Stimulated activated CD8-positive, alpha-beta memory T cell treated with anti-CD3 and anti-CD28 coated beads, Interleukin-12 subunit alpha, Interleukin-12 subunit beta, amount 100 ng/mL, for 24 hours (primary cell): ENCODE data around the gene COL5A1.

Source experiments
- DNase-seq: peaks from one replicate; pipeline ENCODE4 v3.0.0-alpha.2; 2020; ENCODE audit errors: extremely low read depth

The COL5A1 gene

GRCh38 chr9:134741846-134742245 lies 100.2 kb downstream of the COL5A1 start:
- DNase-seq: no peak

DNA sequence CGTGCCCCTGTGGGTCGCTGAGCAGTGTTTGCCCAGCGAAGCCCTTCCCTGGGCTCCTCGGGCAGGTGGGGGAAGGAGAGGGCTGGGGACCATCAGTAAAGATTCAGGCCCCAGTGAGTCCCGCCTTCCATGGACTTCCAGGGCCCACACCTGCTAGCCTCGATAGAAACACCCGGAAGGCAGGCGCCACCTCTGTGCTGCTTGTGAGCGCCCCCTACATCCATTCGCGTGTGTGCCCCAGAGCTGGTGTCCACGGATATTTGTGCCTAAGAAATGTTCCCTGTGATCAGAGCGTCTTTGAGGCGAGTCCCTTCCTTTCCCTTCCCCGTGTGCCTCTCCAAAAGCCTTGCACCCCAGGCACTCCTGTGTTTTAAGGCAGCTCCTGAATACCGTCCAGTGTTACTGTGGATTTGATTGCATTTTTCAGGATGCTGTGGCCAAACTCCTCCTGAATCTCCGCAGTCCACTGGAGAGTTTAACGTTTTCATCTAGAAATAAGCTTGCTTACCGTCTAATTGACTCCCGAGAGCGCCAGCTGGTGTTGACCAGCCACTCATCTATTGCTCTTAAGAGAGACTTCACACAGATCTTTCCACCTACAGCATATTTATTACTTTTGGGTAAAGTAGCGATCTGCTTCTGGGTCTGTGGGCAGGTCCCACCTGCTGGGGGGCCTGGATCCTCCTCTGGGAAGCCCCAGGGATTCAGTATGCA lies 101.4 kb downstream of the COL5A1 start:
- no peak for DNase-seq

GRCh38 chr9:134743853-134744252 lies 102.2 kb downstream of the COL5A1 start:
- no peak for DNase-seq

DNA sequence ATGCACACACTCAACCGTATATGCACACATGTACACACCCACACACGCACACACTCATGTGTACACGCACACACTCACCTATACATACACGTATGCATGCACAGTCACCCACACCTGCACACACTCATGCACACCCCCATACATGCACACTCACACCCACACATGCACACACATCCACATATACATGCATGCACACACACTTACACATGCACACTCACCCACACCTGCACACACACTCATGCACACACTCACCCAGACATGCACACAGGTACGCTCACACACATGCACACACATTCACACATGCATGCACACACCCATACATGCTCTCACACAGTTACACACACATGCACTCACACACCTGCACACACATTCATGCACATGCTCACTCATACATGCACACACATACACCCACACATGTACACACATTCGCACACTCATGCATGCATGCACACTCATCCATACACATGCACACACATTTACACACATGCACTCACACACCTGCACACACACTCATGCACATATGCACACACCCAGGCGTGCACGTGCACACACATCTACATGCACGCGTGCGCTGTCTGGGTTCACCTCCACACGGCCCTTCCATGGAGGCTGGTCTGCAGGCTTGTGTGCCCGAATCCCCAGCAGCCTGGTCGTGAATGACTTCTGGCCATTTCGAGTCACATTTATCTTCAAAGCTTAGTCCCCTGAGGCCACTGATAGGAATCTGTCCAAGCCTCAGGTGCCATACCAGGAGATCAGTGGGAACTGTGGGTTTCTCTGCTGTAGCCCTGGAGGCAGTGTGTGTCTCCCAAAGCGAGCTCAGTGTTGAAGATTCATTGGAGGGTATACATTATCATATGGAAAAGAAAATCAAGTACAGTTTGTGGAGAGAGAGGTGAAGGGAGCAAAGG lies 103.0 kb downstream of the COL5A1 start:
- DNase-seq: no peak

- DNase-seq: no peak
Observed at GRCh38 chr9:134747951-134748489, 106.4 kb downstream of the COL5A1 start.

GRCh38 chr9:134748591-134748990 lies 107.0 kb downstream of the COL5A1 start:
- no peak for DNase-seq

GRCh38 chr9:134750450-134751155 lies 109.0 kb downstream of the COL5A1 start:
- DNase-seq: no peak

GRCh38 chr9:134751622-134752021 lies 110.0 kb downstream of the COL5A1 start:
- DNase-seq: no peak

- DNase-seq: no peak
Observed at GRCh38 chr9:134752471-134753168, 111.0 kb downstream of the COL5A1 start.

DNA sequence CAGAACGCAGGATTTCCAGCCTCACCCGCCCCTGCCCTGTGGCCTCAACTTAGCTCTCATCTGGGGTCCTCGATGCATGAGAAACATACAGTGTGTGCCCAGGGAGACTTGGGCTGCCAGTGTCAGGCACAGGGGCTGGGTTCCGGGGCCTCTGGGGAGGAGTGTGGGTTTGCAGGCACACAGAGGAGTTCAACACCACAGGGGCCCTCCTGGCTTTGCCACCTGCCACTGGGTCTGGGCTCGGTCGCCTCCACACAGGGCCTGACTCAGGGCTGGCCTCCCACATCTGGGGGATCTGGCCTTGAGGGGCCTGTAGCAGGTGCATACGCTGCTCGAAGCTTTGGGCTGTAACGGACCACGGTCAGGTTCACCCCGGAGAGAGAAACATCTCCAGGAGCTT lies 111.6 kb downstream of the COL5A1 start:
- no peak for DNase-seq

GRCh38 chr9:134755221-134755907 lies 113.8 kb downstream of the COL5A1 start:
- DNase-seq: no peak

- DNase-seq: no peak
Observed at GRCh38 chr9:134756098-134756497, 114.5 kb downstream of the COL5A1 start.

DNA sequence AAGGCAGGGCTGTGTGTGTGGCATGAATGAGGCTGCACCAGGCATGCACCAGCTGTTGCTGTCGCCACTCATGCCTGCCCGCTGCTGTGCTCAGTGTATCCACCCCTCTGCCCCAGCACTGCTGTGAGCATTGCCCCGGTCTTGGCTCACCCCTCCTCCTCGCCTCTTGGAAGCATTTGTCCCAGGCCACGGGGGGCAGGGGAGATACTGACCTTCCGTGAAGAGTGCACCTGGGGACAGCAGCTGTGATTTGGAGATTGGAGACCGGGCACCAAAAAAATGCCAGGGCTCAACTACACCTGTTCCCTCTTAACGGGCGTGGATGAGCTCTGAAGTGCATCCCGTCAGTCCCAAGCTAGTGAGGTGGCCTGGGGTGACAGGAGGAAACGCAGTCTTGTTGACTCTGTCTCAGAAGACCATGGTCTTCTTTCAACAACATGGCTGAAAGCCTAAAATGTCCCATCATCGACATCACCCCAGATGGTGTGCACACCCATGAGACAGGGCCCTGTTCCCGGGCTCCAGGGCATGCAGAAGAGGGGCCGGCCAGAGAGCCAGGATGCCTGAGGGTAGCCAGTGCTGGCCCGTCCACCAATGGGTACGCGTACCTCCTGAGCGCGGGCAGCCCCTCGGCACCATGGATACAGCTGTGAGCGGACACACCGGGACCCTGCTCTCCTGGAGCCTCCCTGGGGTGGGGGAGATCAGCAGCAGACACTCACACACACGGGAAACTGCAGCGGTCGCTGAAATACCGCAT lies 115.8 kb downstream of the COL5A1 start:
- no peak for DNase-seq

DNA sequence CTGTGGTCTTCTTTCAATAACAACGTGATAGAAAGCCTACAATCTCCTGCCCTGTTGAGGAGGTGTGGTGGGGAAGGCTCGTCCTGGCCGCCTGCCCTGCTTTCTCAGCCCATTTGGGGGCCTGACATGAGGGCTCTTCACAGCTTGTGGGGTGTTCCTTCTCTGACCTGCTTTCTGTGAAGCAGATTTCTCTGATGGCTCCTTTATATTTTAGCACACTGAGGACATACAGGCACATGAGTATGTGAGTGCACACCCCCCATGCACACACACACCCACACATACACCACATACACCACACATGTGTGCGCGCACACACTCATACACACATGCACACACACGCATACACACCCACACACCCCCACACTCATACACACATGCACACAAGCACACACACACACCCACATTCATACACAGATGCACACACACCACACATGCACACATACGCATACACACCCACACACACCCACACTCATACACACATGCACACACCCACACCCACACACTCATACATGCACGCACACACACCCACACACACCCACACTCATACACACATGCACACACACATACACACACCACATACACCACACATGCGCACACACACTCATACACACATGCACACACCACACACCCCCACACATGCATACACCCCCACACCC lies 117.5 kb downstream of the COL5A1 start:
- DNase-seq: no peak

- DNase-seq: no peak
Observed at GRCh38 chr9:134759913-134760312, 118.3 kb downstream of the COL5A1 start.

DNA sequence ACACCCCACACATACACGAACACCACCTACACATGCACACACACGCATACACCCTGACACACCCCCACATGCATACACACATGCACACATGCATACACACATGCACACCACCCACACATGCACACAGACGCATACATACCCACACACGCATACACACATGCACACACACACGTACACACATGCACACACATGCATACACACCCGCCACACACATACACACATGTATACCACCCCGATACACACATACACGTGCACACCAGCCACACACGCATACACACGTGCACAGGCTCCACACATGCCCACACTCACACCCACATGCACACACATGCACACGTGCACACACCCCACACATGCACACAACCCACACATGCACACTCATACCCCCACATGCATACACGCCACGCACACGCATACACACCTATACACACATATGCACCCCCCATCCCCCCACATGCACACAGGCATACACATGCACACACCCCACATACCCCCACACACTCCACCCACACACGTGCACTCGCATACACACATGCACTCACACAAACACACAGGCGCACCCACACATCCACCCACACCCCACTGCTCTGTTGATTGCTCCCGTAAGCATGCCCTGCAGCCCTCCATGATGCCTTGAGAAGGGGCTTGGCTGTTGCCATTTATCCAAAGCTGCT lies 119.3 kb downstream of the COL5A1 start:
- DNase-seq: no peak

DNA sequence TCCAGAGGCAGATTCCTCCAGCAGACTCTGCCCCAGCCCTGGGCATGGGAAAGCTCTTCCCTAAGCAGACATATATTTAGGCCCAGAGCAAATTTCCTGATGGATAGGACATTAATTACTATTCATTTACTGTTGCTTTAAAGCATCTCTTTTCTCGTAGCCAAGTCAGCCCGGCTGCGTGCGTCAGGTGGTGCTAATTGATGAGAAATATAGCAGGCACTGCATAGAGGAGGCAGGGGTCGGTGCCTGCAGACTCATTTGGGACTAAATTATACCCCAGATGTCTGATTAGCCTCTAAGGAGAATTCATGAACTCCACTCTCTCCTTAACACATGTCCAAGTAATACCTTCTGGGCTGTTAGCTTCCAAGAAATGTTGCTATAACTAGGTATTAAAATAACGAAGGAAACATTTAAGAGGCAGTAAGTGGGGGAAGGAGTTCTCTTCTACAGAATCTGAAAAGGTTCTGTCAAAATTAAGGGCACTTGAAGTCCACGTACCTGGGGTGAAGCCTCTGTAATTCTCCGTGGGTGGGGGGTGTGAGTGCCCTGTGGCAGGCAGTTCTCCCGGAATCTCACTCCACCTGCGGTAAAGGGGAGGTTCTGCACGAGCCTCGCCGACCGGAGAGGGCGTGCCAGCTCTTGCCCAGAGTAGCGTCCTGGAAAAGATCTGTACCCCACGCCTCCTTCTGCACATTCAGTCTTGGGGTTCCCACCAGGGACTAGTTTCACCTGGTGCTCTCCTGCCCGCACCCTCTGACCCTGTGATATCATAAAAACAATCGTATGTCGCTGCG lies 123.1 kb downstream of the COL5A1 start:
- DNase-seq: no peak

DNA sequence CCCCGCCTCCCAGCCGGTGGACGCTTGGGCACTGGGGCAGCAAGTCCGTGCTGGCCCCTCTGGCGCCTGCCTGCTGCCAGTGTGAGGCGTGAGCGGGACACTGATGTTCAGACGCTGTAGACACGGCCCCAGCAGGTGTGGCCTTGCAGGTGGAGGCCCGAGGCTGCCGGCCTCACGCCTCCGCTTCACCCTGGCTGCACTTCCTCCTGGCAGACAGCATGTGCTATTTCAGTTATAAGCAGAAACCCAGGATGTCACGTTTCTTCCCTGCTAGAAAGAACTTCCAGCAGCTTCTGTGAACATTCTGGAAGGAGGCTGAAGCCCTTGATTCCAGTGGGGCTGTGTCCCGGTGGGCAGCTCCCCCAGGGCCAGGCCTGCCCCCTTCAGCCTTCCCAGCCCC lies 124.2 kb downstream of the COL5A1 start:
- no peak for DNase-seq
